Endodermal cell (in vitro differentiated cells): ENCODE data around the gene KLF15. TPM values are rescaled to one million over a fixed set of nuclear protein-coding genes. Genes with fewer than 3 reads are reported as not detected.

Source experiments
- DNase-seq: peaks from one replicate; pipeline ENCODE4 v3.0.0-alpha.2; 2017
- H3K27ac ChIP-seq: 2 replicates; pipeline ENCODE4 v1.5.1; 2013; ENCODE audit warnings: mild to moderate bottlenecking, low read depth, low read length, moderate library complexity
- H3K27me3 ChIP-seq: 2 replicates; pipeline ENCODE4 v1.6.1; 2013; ENCODE audit warnings: mild to moderate bottlenecking, low read length, moderate library complexity; ENCODE audit not compliant: insufficient read depth, control insufficient read depth, poor library complexity, severe bottlenecking
- H3K36me3 ChIP-seq: 2 replicates; pipeline ENCODE4 v1.7.0; 2013; ENCODE audit warnings: mild to moderate bottlenecking, low read length, moderate library complexity; ENCODE audit not compliant: control insufficient read depth, insufficient read depth
- H3K4me1 ChIP-seq: one replicate; pipeline ENCODE4 v1.7.0; 2013; ENCODE audit warnings: low read length; ENCODE audit not compliant: control insufficient read depth, insufficient read depth
- H3K4me3 ChIP-seq: 2 replicates; pipeline ENCODE4 v1.5.1; 2013; ENCODE audit warnings: mild to moderate bottlenecking, low read length, moderate library complexity
- H3K9ac ChIP-seq: 2 replicates; pipeline ENCODE4 v1.6.1; 2013; ENCODE audit warnings: mild to moderate bottlenecking, low read length, moderate library complexity; ENCODE audit not compliant: poor library complexity, severe bottlenecking; ENCODE audit errors: extremely low read depth
- H3K9me3 ChIP-seq: 2 replicates; pipeline ENCODE4 v1.6.1; 2013; ENCODE audit warnings: mild to moderate bottlenecking, low read length, moderate library complexity; ENCODE audit not compliant: control insufficient read depth
- H3K27ac Mint-ChIP-seq: 2 replicates; pipeline ENCODE4 v1.8.0; 2020; ENCODE audit warnings: mixed read lengths
- H3K27me3 Mint-ChIP-seq: 2 replicates; pipeline ENCODE4 v1.8.0; 2021; ENCODE audit warnings: mild to moderate bottlenecking, mixed read lengths; ENCODE audit not compliant: insufficient read depth
- H3K36me3 Mint-ChIP-seq: 2 replicates; pipeline ENCODE4 v1.8.0; 2020; ENCODE audit warnings: low read depth, mixed read lengths
- H3K4me1 Mint-ChIP-seq: 2 replicates; pipeline ENCODE4 v1.8.0; 2020; ENCODE audit warnings: mixed read lengths
- H3K4me3 Mint-ChIP-seq: 2 replicates; pipeline ENCODE4 v1.8.0; 2020; ENCODE audit warnings: mild to moderate bottlenecking, moderate library complexity, mixed read lengths
- H3K9me3 Mint-ChIP-seq: 2 replicates; pipeline ENCODE4 v1.8.0; 2020; ENCODE audit warnings: mild to moderate bottlenecking, mixed read lengths
- WGBS, 2 experiments: methylation state at CpG; one replicate each; pipeline versions ENCODE4 v1.1.5 to v1.1.7; 2013; ENCODE audit warnings: missing lambda C conversion rate in 2 of 2, mixed read lengths in 1 of 2; ENCODE audit not compliant: insufficient coverage in 1 of 2, insufficient read length in 1 of 2; 5-methylcytosine and 5-hydroxymethylcytosine counted together
- total RNA-seq, 2 donors: library from RNA; stranded (reverse); fragmentation: NEBNext Ultra II Directional in 1 of 2; extraction: Animal tissue kit (Norgen Biotek cat#: 25700) in 1 of 2; gene quantifications; 2 replicates in 1 of 2; 3 replicates in 1 of 2; pipeline ENCODE4 v1.2.1, GENCODE V29; 2021
- TF ChIP-seq, protein P1 (sequence below): fragments of 200-600 bp; sonication (generic); conservative IDR thresholded peaks from 2 replicates; pipeline ENCODE4 v1.5.0; 2021; ENCODE audit warnings: antibody characterized with exemption, mild to moderate bottlenecking

KLF15 gene
- total RNA-seq, 2 donors from 2014 or later = 20.7 to 31.1 TPM

DNA sequence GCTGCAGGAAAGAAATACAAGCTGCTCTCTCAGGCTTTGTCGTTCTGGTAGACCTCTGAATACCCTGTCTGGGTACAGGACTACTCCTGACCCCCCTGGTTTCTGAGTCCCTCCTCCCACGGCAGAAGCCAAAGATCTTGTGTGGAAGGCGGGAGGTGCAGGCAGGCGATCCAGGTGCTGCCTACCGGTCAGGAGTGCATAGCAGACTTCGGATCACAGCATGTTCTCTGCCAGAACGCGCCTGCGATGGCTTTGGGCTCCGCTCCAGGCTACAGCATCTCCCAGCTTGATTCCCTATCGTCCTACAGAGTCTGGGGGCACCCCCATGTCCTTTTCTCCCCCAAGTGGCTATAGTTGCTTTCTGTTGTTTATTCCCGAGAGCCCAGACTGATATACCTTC lies 35.0 kb upstream of the KLF15 start:
- TF ChIP-seq, protein P1, sequence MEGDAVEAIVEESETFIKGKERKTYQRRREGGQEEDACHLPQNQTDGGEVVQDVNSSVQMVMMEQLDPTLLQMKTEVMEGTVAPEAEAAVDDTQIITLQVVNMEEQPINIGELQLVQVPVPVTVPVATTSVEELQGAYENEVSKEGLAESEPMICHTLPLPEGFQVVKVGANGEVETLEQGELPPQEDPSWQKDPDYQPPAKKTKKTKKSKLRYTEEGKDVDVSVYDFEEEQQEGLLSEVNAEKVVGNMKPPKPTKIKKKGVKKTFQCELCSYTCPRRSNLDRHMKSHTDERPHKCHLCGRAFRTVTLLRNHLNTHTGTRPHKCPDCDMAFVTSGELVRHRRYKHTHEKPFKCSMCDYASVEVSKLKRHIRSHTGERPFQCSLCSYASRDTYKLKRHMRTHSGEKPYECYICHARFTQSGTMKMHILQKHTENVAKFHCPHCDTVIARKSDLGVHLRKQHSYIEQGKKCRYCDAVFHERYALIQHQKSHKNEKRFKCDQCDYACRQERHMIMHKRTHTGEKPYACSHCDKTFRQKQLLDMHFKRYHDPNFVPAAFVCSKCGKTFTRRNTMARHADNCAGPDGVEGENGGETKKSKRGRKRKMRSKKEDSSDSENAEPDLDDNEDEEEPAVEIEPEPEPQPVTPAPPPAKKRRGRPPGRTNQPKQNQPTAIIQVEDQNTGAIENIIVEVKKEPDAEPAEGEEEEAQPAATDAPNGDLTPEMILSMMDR = no peak
- no peak overlapping the region for H3K27ac ChIP-seq
- H3K4me1 ChIP-seq = no peaks in the 10 kb centered on the region
- no peaks in the 10 kb centered on the region for H3K9me3 ChIP-seq
- WGBS, 2 experiments = 88 to 95% methylated on average over 5 to 12 of the region's 12 CpGs
- Mint-ChIP-seq H3K4me3 (no peak overlapping the region), H3K9me3 (no peaks in the 10 kb centered on the region), H3K36me3 (no peaks in the 10 kb centered on the region), H3K4me1 (peaks cover 7% of the 10 kb centered on the region), H3K27ac (no peak overlapping the region), H3K27me3 (peaks cover 68% of the 10 kb centered on the region)
- no peaks in the 10 kb centered on the region for H3K36me3 ChIP-seq
- no peak for DNase-seq
- no peak overlapping the region for H3K9ac ChIP-seq
- H3K4me3 ChIP-seq = no peak overlapping the region
- H3K27me3 ChIP-seq = peaks cover 29% of the 10 kb centered on the region

DNA sequence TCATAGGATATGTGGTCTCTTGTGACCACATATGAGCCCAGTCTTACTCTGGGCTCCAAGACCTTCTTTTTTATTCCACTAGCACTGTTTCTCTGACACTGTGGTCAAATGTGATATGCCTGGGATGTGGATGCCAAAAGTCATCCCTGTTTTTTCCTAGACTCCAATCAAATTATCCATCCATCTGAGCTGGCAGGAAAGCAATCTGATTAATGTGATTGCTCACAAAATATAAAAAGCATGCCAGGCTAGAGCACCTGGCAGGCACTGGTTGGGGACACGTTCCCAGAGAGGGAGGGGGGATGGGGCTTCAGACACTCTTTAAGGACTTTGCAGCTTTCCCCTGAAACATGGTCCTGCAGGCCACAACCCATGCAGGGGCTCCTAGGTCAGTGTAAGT lies 34.4 kb upstream of the KLF15 start:
- Histone ChIP-seq H3K9ac (no peak overlapping the region), H3K27ac (no peak overlapping the region), H3K4me1 (no peaks in the 10 kb centered on the region), H3K9me3 (no peaks in the 10 kb centered on the region), H3K4me3 (no peak overlapping the region), H3K36me3 (no peaks in the 10 kb centered on the region), H3K27me3 (peaks cover 29% of the 10 kb centered on the region)
- Mint-ChIP-seq H3K9me3 (no peaks in the 10 kb centered on the region), H3K27ac (no peak overlapping the region), H3K36me3 (no peaks in the 10 kb centered on the region), H3K4me1 (peaks cover 7% of the 10 kb centered on the region), H3K27me3 (peaks cover 66% of the 10 kb centered on the region), H3K4me3 (no peak overlapping the region)
- WGBS, 2 experiments = 77 to 80% methylated on average over 1 of the region's 1 CpG
- no peak for DNase-seq
- TF ChIP-seq, protein P1 = no peak

DNA sequence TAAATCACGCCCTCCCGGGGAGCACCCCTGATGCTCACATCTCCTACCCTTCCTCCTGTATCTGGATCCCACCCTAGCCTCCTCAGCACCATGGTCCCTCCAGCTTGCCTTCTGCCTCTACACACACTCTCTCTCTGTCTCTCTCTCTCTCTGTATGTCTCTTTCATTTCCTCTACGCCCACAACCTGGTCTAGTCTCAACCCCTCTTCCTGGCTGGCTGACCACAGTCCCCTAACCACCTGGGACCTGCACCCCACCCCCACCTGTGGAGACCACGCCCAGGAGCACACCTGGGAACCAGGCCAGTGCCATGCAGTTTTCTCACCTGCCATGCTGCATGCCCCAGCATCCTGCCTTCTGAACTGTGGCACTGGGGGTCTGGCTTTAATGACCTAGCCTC lies 33.5 kb upstream of the KLF15 start:
- no peaks in the 10 kb centered on the region for H3K36me3 ChIP-seq
- no peak overlapping the region for H3K27ac Mint-ChIP-seq
- H3K27ac ChIP-seq = no peak overlapping the region
- H3K36me3 Mint-ChIP-seq = no peaks in the 10 kb centered on the region
- no peaks in the 10 kb centered on the region for H3K9me3 ChIP-seq
- DNase-seq = no peak
- H3K4me3 ChIP-seq = no peak overlapping the region
- no peak overlapping the region for H3K4me3 Mint-ChIP-seq
- TF ChIP-seq, protein P1 = no peak
- no peaks in the 10 kb centered on the region for H3K9me3 Mint-ChIP-seq
- H3K9ac ChIP-seq = no peak overlapping the region
- WGBS, 2 experiments = 84 to 100% methylated on average over 3 to 4 of the region's 4 CpGs
- H3K27me3 ChIP-seq = peaks cover 21% of the 10 kb centered on the region
- H3K4me1 ChIP-seq = no peaks in the 10 kb centered on the region
- peaks cover 7% of the 10 kb centered on the region for H3K4me1 Mint-ChIP-seq
- peaks cover 60% of the 10 kb centered on the region for H3K27me3 Mint-ChIP-seq
